HL-60 (cell line): ENCODE data around the gene CPAMD8.

ENCODE experiments used
- GABPA ChIP-seq: IDR thresholded peaks from 2 replicates; pipeline ENCODE4 v1.6.1; 2012; ENCODE audit warnings: low read depth
- POLR2AphosphoS5 ChIP-seq: IDR thresholded peaks from 2 replicates; pipeline ENCODE4 v1.6.1; 2012; ENCODE audit warnings: low read depth
- REST ChIP-seq: IDR thresholded peaks from 2 replicates; pipeline ENCODE4 v1.6.1; 2012; ENCODE audit warnings: low read depth; ENCODE audit not compliant: insufficient replicate concordance
- SPI1 ChIP-seq: IDR thresholded peaks from 2 replicates; pipeline ENCODE4 v1.6.1; 2012; ENCODE audit warnings: low read depth, mild to moderate bottlenecking, borderline replicate concordance
- TF ChIP-seq, protein P1 (sequence below): IDR thresholded peaks from one replicate; pipeline ENCODE4 v1.5.1; 2011; ENCODE audit warnings: low read length, control low read depth, inconsistent platforms; ENCODE audit not compliant: insufficient read depth

DNA sequence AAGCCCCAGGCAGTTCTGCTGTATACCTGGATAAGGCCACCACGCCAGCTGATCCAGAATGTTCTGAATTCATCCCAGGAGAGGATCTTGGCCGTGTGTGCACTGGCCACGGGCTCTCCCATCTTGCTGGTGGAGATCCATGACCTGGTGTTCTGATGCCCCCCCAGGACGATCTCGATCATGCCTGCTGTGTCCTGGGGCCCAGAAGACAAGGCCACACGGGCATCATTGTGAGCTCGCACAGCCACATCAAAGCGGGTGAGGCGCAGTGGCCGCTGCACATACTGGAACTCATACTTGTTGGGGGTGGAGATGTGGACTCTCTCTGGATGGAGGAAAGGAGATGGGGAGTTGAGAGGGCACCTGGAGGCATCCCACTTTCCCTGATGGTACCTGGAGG lies 97.7 kb downstream of the CPAMD8 start:
- TF ChIP-seq, protein P1, sequence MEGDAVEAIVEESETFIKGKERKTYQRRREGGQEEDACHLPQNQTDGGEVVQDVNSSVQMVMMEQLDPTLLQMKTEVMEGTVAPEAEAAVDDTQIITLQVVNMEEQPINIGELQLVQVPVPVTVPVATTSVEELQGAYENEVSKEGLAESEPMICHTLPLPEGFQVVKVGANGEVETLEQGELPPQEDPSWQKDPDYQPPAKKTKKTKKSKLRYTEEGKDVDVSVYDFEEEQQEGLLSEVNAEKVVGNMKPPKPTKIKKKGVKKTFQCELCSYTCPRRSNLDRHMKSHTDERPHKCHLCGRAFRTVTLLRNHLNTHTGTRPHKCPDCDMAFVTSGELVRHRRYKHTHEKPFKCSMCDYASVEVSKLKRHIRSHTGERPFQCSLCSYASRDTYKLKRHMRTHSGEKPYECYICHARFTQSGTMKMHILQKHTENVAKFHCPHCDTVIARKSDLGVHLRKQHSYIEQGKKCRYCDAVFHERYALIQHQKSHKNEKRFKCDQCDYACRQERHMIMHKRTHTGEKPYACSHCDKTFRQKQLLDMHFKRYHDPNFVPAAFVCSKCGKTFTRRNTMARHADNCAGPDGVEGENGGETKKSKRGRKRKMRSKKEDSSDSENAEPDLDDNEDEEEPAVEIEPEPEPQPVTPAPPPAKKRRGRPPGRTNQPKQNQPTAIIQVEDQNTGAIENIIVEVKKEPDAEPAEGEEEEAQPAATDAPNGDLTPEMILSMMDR, result no peak
- no peak for TF ChIP-seq GABPA
- TF ChIP-seq POLR2AphosphoS5, result no peak
- TF ChIP-seq REST, result no peak
- TF ChIP-seq SPI1, result no peak
